Activated T-cell treated with anti-CD3 and anti-CD28 coated beads for 1 hour (primary cell): ENCODE measurements around the gene ATXN1.
"Not testable (repeated sequence)": the region's sequence is repeated elsewhere in the genome, so short reads cannot be mapped to it uniquely, and the experiment has no call there.

ENCODE experiments used
- DNase-seq: peaks from one replicate; pipeline ENCODE4 v3.0.0-alpha.2; 2020; ENCODE audit warnings: low read depth

Gene ATXN1

DNA sequence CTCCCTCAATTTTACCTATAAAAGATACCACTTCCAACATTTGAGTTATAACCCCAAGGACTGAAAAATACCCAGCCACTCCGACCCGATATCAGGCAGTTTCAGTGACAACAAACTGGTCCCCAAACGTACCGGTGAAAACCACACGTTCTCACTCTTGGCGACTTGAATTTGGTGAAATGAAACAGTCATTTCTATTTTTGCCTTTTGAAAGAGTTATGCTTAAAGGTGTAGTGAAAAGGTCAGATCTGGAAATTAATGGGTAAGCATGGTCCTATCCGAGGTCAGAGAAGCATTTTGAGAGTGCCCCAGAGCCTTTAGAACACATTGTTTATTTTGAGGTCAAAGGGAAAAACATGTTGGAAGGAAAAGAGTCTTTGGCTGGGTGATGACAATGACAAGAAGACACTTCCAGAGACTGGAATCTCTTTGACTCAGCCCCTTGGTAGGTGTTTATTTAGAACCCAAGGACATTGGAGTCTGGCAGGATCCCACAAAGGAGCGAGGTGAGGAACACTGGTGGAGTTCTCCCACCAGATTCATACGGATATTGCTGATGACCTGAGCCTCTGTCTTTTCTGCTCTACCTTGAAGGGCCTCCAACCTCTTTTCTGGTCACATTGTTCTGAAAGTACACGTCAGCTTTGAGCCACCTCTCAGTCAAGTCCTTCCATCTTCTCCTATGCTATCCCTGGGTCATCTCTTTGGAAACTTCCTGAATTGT is 287.9 kb downstream of the ATXN1 start:
- no peak for DNase-seq

DNA sequence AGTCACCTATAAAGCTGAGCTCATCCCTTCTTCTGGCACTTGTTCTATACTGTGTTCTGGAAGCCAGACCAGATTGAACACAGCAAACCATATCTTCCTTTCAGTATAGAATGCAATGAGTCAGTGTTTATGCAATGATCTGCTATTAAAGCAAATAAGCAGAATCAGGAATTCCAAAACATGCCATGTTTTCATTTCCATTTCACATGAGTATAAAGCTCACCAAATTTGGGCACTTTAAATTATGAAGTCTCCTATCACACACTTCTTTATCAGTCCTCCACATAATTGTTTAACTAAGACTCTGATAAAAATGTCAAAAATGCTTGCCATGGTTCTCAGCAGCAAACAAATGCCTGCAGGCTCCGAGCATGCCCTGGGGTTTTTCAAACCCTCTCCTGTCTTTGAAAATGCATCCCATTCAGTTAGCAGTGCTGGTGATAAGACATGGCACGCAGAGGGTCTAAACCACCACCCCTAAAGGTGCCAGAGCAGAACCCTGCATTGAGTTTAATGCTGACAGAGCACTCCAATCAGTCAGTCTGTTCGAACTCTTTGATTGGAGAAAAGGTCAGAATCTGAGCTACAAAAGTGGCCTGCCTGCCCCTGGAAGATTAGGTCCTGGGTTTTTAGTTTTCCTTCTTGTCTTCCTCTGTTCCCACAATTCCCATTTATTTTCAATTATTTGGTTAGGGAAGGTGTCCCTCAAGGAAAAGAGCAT is 288.8 kb downstream of the ATXN1 start:
- no peak for DNase-seq

DNA sequence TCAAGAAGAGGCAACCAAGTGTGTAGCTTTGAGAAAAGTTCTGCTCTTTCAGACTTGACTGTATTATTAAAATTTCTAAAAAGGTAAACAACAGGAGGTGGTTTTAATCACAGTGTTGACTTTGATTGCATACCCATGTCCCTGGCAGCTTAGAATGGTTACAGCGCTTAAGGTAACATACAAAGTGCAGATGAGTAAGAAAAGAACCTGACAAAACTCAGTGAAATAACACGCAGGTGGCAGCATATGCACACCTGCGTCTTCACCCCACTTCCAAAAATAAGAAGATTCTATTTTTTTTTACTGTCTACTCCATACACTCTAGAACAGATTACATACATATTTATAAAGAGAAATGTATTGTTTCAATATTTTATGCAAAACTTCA is 289.4 kb downstream of the ATXN1 start:
- no peak for DNase-seq

DNA sequence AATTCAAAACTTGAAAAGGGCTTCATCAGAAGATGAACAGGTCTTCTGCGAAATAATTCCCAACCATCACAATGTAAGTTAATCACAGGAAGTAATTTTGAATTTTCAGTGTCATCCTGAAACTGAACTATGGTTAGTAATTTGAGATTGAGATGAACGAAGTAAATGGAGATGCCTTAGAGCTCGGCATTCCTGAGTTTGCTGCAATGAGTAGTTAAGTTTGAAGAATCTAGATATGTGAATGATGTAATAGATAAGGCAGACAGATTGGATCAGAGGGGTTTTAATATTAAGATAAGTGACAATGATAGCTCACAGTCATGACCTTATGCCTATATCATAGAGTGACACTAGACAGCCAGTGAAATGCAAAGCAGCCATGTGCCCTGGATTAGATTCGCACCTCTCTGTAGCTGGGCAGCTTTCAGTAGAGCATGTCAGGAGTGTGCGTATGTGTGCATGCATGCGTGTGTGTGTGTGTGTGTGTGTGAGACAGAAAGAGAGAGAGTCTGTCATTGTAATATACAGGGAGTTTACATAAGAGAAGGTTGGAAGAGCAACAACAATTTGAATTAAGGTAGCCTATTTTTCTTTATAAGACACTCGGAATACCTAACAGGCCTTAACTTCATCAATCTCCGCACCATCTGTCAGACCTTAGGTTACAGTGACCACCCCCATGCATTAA is 289.9 kb downstream of the ATXN1 start:
- no peak for DNase-seq

DNA sequence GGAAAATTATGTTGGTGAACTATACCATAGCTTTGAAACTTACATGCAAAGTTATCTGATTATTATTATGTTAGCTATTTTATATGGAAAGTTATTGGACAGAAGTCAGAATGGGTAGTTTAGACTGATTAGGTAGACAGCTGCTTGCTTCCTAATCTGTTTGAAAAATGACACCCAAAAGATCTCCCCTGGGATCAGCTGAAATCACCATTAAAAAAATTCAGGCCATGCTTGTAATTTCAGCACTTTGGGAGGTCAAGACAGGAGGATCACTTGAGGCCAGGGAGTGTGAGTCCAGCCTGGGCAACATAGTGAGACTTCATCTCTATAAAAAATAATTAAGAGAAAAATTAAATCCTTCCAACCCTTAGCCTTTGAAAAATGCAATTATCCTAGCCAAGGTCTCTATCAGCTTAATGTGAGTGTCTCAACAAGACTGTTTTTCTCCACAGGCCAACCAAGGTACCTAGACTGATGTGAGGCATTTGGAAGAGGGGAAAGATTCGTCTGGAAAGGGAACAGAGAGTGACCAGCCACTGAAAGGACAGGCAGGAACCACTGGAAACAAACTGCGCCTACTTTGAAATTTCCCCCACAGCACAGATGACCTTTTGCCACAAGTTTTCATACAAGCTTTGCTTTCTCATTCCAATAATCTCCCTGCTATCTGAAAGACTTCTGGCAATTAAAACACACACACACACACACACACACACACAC is 290.6 kb downstream of the ATXN1 start:
- no peak for DNase-seq

DNA sequence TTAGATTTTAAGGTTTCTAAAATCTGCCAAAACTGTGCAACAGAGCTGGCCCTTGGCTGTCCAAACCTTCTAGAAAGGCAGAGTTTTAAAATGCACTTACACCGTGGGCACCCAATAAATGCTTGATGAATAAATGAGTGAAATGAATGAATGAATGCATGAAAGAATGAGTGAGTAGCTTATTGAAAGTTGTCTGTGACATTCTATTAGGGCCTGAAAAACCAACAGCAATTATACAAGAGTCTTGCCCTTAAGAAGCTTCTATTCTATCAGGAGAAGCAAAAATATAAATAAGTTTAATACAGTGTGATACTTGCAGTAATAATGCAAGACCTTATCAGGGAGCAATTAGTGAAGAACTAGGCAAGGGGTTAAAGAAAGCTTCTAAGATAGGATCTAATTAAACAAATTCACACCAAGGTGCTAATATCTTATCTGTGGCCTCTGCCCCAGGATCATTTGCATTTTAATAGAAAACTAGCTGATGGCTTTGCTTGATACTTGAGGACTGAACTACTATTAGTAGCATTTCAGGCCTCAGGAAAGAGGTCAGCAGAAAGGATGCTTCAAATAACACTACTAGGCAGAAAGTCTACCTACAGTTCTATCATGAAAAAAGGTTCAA is 292.2 kb downstream of the ATXN1 start:
- DNase-seq: no peak

DNA sequence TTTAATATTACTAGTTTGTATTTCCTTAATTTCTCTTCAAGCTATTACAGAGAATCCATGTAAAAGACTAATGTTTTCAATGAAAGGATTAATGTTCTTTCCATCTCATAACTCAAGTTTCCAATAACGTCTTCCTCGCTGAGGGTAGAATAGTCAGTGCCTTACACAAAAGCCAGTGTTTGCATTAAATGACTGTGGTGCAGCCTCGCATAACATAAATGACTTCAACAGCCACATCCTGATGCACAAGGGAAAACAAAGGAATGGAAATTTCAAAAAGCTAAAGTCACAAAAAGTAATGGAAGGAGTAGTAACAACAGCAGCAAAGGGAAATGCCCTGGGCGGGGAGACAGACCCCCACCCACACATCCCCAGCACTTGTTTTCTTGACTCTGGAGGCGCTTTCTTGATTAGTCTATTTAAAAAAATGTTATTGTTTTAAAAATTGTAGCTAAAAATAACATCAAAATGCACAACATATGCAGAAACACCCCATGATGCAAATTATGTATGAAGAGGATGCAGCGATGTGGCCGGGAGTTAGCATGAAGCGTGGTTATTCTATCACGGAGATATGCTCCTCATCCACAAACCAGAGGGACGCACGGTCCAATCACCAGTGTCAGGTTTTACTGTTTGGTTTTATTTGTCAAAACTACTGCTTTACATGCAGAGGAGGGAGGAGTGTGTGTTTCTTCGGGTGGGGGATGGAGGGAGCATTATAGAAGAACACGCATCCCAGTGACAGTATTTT is 294.3 kb downstream of the ATXN1 start:
- DNase-seq: no peak

DNA sequence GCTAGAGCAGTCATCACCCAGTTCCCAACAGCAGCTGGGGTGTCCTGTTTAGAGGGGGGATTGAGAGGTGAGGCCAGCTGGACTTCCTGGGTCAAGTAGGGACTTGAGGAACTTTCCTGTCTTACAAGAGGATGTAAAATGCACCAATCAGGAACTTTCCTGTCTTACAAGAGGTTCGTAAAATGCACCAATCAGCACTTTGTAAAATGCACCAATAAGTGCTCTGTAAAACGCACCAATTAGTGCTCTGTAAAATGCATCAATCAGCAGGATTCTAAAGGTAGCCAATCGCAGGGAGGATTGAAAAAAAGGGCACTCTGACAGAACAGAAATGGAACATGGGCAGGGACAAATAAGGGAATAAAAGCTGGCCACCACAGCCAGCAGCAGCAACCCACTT is 297.2 kb downstream of the ATXN1 start:
- no peak for DNase-seq

DNA sequence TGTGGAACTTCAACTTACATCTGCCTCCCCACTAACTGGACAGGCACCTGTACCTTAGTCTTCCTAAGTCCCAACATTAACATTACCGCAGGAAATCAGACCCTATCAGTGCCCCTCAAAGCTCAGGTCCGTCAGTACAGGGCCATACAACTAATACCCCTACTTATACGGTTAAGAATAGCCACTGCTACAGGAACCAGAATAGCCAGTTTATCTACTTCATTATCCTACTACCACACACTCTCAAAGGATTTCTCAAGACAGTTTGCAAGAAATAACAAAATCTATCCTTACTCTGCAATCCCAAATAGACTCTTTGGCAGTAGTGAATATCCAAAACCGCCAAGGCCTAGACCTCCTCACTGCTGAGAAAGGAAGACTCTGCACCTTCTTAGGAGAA is 298.0 kb downstream of the ATXN1 start:
- DNase-seq: not testable (repeated sequence)

DNA sequence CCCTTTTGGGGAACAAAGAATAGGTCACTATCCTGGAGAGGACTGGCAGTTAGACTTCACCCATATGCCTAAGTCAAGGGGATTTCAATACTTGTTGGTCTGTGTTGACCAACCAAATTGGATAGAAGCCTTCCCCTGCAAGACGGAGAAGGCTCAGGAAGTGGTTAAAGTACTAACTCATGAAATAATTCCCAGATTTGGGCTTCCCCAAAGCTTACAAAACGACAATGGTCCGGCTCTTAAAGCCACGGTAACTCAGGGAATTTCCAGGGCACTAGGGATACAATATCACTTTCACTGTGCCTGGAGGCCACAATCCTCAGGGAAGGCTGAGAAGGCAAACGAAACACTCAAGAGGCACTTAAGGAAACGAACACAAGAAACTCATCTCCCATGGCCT is 299.8 kb downstream of the ATXN1 start:
- no peak for DNase-seq

DNA sequence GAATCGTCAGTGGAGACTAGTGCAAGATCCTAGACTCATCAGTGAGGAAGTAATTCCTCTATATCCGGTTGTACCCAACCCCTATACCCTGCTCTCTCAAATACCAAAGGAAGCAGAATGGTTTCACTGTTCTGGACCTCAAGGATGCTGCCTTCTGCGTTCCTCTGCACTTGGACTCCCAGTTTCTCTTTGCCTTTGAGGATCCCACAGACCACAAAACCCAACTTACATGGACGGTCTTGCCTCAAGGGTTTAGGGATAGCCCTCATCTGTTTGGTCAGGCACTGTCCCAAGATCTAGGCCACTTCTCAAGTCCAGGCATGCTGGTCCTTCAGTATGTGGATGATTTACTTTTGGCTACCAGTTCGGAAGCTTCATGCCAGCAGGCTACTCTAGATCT is 301.8 kb downstream of the ATXN1 start:
- DNase-seq: not testable (repeated sequence)

DNA sequence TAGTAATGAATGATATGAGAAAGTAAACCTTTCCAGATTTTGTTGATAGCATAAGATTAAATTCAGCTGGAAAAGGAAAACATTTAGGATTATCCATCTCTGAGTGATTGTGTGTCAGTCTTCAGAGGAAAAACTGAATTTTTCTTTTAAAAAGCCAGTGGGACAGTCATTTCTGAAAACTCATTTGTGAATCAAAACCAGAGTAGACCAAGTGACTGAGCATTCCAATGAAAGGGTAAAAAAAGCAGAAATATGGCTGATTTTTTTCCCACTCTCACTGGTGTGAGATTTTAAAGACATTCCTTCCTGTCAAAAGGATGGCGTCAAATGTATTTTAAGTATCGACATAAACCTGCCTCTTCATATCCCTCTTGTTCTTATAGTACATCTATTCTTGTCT is 308.9 kb downstream of the ATXN1 start:
- DNase-seq: no peak

DNA sequence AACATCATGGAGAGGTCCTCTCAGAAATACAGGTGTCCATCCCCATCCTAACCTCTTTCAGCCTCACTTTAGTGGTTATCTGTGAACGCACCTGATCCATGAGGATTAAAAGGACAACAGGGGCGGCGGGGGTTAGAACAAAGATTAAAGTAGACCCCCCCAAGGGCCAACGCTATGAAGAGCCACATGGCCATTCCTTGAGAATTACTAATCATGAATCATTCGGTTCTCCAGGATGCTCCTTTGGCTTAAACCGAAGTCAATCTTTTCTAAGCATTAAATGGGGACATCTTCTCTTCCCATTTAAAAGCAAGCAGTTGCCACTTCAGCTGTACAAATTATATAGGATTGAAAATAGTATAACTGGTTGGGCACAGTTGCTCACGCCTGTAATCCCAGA is 310.4 kb downstream of the ATXN1 start:
- DNase-seq: no peak

DNA sequence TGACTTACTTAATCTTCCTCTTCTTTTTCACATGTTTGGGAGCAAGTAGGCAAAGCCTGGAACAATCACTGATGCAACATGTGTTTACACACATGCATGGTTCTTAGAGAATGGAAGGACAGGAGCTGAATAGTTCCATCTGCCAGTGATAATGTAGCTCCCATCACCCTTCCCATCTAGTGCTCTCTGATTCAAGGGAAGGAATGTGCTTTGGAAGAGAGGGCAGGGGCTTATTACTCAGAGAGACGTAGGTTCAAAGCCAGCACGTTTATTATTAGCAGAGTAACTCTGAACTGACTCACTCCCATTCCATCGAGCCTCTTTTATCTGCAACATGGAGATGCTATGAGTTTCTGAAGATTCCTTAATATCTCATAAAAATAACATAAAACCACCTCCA is 311.0 kb downstream of the ATXN1 start:
- DNase-seq: no peak

DNA sequence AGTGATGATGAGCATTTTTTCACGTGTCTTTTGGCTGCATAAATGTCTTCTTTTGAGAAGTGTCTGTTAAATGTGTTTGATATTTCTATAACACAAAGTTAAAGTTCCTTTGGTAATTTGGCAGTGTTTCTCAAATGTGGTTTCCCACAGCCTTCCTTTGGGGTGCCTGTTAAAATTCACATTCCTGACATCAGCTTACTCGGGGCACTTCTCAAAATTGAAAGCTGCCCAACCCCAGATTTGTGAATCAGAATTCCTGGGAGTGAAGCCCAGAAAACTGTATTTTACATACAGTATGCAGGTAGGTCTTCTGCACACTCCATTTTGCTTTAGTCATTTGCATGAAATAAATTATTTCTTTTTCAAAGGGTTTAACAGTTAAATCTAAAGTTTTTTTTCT is 315.0 kb downstream of the ATXN1 start:
- no peak for DNase-seq

DNA sequence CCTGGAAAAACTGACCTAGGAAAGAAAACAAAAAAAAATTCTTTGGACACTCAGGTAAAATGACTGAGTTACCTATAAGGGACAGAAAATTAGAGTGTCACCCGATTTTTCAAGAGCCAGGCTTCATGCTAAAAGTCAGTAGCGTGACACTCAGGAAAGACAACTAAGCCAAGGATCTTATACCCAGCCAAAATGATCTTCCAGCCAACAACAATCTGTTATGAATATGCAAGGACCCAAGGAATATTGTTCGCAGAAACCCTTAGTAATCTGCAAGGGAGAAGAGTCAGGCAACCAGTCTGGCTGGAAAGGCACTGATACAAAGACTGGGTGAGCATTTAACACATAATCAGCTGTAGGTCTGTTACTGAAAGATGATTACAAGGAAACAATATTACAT is 319.2 kb downstream of the ATXN1 start:
- no peak for DNase-seq

DNA sequence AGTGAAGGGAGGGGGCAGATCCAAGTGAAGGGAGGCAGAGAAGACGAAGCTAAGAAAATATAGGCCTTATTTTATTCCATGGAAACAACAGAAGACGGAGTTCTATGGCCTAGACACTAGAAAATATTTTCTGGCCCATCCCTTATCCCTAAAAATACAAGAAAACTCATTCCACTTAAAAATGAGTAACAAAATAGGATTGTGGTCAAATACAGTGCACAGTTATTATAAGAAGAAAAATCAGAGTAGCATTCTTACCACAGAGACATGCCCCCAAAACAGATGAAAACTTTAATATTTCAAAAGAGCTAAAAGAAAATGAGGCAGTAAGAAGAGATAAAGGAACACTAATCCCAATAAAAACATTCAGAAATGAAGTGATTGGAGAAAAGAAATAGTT is 320.0 kb downstream of the ATXN1 start:
- no peak for DNase-seq

DNA sequence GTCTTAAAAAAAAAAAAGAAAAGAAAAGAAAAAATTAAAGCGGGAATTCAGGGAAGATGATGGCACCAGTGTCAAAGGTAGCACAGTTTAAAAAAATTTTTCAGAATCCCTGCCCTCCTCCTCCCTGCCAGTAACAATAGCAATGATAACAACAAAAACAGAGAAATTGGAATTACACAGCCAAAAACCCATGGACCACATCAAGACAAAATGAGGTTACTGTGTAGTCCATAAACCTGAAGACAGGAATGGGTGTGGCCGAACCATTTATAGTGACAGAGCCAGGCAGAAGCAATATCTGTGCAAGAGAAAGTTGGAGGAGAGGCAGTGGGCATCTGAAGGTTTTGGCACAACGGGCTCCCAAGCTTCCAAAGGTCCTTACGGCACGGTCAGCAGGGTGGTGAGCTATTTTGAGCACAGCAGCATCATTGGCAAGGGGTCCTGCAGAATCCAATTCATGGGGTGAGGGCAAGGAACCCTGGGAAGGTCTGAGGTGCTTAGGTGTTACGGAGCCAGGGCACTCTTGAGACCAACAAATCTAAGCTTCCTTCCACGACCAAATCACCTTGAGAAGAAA is 320.5 kb downstream of the ATXN1 start:
- DNase-seq: no peak

DNA sequence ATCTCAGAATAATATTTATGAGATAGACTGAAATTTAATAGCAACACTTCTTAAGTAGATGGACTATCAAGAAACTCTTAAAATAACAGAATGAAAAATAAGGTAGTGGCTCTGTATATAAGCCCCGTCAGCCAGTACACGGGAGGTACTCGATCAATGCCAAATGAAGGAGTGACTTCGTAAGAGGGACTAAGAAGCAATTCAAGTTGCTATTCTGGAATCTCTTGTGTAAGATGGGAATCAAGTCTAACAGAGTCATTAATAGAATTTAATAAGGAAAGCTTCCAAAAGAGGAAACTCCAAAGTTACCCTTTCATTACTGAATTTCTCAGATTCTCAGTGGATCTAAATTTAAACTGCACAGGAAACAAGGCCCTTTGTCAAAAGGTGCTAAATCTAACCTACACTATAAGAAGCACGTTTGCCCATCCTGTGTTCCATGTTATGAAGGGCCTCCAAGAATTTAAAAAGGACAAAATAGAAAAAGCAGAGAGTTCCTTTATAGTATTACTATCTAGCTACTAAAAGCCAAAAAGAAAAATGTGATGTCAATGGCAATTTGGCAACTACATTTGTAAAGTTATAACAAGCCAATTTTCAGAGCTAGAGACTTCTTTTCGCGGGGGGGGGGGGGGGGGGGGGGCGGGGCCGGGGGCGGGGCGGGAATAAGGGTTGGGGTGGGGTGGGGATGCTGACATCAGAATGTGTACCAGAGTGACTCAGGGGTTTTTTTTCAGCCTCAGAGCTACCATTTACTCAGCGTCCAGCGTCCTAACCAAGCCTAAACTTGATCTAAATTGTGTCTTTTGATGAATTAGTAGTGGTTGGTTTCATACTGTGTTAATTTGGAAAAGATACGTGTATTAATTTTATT is 322.3 kb downstream of the ATXN1 start:
- DNase-seq: no peak

DNA sequence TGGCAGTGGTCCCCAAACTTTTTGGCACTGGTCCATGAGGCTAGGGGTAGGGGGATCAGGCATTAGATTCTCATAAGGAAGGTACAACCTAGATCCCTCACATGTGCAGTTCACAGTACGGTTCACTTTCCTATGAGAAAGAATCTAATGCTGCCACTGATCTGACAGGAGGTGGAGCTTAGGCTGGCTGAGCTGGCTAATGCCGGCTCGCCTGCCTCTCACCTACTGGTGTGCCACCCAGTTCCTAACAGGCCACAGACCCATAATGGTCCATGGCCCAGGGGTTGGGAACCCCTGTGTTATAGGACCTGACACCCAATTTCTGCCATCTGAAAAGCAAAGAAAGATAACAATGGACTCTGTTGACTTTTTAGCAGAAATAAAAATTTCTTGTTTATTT is 323.3 kb downstream of the ATXN1 start:
- DNase-seq: no peak
